Activated CD8-positive, alpha-beta memory T cell treated with anti-CD3 and anti-CD28 coated beads for 4 hours (primary cell): ENCODE measurements around the gene TTL.
"Not testable (repeated sequence)": the region's sequence is repeated elsewhere in the genome, so short reads cannot be mapped to it uniquely, and the experiment has no call there.

ENCODE experiments used
- DNase-seq, 2 donors: peaks; one replicate each; pipeline ENCODE4 v3.0.0-alpha.2; 2020; ENCODE audit warnings: low read depth in 2 of 2

TTL gene

GRCh38 chr2:112474844-112475486 lies 7.0 kb upstream of the TTL start:
- no peak for DNase-seq

GRCh38 chr2:112476434-112476833 lies 5.5 kb upstream of the TTL start:
- DNase-seq = no peak

- DNase-seq = no peak
Observed at GRCh38 chr2:112480530-112481049, 1.4 kb upstream of the TTL start.

- DNase-seq = peak; percentile 57 to 66
Observed at GRCh38 chr2:112481050-112481527, 867 bp upstream of the TTL start.

DNA sequence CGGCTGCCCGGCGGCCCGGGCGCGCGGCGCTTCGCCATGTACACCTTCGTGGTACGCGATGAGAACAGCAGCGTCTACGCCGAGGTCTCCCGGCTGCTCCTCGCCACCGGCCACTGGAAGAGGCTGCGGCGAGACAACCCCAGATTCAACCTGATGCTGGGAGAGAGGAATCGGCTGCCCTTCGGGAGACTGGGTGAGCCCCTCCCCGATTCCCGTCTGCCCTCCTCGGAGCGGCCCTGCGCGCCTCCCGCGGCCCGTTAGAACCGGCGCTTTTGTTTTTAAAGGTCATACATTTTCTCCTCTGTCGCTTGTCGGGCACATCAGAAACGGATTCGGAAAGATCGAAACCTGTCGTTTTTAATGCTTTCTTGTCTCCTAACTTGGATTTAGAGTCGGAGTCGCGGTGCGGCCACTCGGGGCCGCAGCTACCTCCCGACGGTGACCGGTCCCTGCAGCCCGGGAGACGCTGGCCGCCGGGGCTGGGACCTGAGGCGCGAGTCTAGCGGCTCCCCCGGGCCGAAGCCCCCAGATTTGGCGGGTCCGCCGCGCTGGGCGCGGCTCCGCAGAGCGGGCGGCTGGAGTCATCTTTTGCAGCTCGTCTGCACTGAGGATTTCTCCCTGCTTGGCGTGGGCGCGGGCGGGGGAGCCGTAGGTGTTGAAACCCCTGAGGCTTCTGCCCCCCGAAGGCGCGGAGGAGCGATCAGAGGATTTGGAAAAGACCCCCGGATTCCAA lies 519 bp downstream of the TTL start:
- DNase-seq = no peak

- no peak for DNase-seq
Observed at GRCh38 chr2:112483042-112483473, 1.1 kb downstream of the TTL start.

GRCh38 chr2:112483831-112484230 lies 1.9 kb downstream of the TTL start:
- no peak for DNase-seq

DNA sequence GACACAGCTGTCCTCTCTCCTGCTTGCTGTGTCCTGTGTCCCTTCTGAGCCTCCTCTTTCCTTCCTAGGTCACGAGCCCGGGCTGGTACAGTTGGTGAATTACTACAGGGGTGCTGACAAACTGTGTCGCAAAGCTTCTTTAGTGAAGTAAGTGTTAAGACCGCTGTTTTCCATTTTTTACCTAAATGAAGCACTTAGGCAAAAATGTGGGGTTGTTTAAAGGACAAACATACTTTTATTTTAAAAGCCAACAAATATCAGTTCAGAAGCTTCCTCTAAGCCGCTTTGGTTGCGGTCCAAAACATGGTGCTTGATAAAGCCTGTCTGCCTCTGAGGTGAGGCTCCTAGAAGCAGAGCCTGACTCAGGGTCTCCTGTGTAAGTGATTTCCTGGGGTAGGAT lies 3.9 kb downstream of the TTL start:
- DNase-seq = no peak

DNA sequence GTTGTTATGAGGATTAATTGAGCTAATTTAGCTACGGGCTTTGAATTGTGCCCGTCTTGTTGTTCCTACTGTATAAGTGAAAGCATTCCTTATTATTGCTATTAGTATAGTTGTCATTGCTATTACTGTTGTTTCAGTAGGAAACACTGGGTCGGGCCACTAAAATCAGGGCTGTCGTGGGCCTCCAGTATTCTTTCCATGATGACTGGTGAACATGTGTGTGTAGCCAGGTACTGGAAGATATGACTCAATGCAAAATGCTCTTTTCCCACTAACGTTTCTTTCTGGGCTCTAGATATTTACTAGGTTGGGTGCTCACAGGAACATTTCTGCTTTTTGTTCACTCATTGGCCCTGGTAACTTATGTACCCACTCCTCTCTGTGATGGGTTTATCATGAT lies 4.9 kb downstream of the TTL start:
- DNase-seq = no peak

GRCh38 chr2:112487444-112487961 lies 5.5 kb downstream of the TTL start:
- no peak for DNase-seq

DNA sequence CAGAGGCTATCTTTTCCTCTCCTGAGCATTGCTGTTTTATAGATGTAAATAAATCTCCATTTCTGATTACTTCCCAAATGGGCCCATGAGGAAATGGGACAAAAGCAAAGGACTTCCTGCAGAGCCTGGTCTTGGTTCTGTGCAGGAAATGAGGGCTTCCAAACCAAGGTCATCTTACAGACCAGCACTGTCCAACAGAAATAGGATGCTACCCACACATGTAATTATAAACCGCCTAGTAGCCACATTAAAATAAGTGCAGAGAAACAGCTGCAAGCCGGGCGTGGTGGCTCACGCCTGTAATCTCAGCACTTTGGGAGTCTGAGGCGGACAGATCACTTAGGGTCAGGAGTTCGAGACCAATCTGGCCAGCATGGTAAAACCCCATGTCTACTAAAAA lies 6.2 kb downstream of the TTL start:
- DNase-seq = no peak

GRCh38 chr2:112491946-112492345 lies 10.0 kb downstream of the TTL start:
- DNase-seq = no peak

- no peak for DNase-seq
Observed at GRCh38 chr2:112493048-112493447, 11.1 kb downstream of the TTL start.

- DNase-seq = no peak
Observed at GRCh38 chr2:112493858-112494648, 12.1 kb downstream of the TTL start.

- no peak for DNase-seq
Observed at GRCh38 chr2:112494828-112495227, 12.9 kb downstream of the TTL start.

GRCh38 chr2:112495878-112496277 lies 13.9 kb downstream of the TTL start:
- DNase-seq = not testable (repeated sequence)

DNA sequence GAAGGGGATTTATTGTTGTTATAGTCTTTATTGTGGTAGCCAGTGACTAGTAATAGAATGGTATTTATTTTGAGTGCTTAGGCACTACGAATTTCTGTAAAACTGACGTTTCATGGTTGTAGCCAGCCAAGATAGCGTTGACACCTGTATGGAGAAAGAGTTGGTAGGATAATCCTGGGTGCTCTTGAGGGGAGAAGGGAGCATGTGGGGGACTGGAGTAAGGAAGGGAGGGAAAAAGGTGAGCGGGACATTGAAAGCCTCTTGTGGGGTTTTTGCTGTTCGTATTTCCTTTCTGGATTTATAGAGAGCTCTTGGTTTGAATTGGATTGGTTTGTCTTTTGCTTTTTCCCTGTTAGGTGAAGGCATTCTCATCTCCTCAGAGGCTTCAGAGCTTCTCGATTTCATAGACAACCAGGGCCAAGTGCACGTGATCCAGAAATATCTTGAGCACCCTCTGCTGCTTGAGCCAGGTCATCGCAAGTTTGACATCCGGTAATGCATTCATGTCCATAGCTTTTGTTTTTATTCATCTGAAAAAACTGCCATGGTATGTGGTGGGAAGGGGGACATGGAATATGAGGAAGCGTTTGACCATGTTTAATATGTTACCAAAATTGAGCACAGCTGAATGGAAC lies 19.0 kb downstream of the TTL start:
- peak in 1 of 2 donors; percentile 8 for DNase-seq

DNA sequence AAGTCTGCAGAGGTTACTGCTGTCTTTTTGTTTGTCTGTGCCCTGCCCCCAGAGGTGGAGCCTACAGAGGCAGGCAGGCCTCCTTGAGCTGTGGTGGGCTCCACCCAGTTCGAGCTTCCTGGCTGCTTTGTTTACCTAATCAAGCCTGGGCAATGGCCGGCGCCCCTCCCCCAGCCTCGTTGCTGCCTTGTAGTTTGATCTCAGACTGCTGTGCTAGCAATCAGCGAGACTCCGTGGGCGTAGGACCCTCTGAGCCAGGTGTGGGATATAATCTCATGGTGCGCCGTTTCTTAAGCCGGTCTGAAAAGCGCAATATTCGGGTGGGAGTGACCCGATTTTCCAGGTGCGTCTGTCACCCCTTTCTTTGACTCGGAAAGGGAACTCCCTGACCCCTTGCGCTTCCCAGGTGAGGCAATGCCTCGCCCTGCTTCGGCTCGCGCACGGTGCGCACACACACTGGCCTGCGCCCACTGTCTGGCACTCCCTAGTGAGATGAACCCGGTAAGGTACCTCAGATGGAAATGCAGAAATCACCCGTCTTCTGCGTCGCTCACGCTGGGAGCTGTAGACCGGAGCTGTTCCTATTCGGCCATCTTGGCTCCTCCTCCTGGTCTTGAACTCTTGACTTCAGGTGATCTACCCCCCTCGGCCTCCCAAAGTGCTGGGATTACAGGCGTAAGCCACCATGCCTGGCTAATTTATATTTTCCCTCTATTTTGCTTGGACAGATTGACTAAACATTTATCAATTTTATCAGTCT lies 27.5 kb downstream of the TTL start:
- not testable (repeated sequence) for DNase-seq

- no peak for DNase-seq
Observed at GRCh38 chr2:112516801-112517200, 34.8 kb downstream of the TTL start.

DNA sequence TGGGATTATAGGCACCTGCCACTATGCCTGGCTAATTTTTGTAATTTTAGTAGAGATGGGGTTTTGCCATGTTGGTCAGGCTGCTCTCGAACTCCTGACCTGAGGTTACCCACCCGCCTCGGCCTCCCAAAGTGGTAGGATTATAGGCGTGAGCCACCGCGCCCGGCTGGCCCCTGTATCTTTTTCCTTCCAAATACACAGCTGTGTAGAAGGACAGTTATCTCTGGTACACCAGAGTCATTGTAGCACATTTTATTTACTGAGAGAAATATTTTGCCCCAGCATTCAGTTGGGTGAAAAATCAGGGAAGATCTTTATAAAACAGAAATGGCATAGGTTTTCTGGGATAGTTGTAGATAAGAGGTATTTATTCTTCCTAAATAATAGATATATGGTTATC lies 36.9 kb downstream of the TTL start:
- no peak for DNase-seq

- DNase-seq = no peak
Observed at GRCh38 chr2:112519506-112519905, 37.5 kb downstream of the TTL start.
